ENCODE measurements around the gene NLRP11. TPM values are rescaled to one million over a fixed set of nuclear protein-coding genes. Genes with fewer than 3 reads are reported as not detected.

The NLRP11 gene
- total and polyA plus RNA-seq, 9 of the 15 experiments (the other 6 are each of a cell fraction or from before 2014, with no cell fraction given), result 0.07 to 0.29 (median 0.12) TPM; not detected in 1

DNA sequence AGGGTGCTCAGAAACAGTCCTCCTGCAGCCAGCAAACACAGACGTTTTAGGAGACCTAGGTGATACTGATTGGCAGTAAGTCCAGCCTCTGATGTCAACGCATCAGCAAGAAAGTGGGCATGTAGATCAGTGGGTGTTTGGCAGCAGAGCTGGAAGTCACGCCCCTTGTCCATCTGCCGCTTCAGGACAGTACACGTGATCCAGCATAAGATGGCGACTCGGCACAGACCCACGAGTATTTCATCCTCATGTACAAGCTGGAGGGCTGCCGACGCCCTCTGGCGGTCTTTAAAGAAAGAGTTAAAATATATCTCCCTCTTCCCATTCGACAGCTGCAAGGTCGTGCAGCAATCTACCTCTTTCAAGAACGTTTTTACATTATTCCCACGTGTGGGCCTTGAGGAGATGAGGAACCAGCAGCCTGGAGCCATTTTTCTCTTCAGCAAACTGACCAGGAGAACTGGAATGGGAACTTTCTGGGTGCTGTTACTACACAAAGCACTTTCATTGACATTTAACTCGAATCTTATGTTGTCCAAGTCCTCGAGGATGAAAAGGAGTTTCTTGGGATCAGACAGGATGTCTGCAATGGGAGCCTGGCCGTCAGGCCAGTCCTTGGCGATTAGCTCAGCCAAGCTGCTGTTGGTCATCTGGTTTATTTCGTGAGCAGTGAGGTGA is 22.3 kb downstream of the NLRP11 start (continued):
- no peak for TF ChIP-seq CHD1 (IDR thresholded peaks at IDR 0.05; ENCODE audit: low read length)
- TF ChIP-seq GTF2F1 (IDR thresholded peaks at IDR 0.05; ENCODE audit: low read depth, low read length), result no peak
- TF ChIP-seq ZZZ3 (IDR thresholded peaks at IDR 0.05), result no peak
- no peak for TF ChIP-seq MTA3 (IDR thresholded peaks at IDR 0.05; ENCODE audit: borderline replicate concordance)
- TF ChIP-seq, protein P1, sequence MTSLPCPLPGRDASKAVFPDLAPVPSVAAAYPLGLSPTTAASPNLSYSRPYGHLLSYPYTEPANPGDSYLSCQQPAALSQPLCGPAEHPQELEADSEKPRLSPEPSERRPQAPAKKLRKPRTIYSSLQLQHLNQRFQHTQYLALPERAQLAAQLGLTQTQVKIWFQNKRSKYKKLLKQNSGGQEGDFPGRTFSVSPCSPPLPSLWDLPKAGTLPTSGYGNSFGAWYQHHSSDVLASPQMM (CRISPR knock-in tag; IDR thresholded peaks at IDR 0.05), result no peak
- no peak for TF ChIP-seq XRCC3 (IDR thresholded peaks at IDR 0.05)
- TF ChIP-seq SNIP1 (IDR thresholded peaks at IDR 0.05; ENCODE audit: low read depth), result no peak
- TF ChIP-seq, protein P2, sequence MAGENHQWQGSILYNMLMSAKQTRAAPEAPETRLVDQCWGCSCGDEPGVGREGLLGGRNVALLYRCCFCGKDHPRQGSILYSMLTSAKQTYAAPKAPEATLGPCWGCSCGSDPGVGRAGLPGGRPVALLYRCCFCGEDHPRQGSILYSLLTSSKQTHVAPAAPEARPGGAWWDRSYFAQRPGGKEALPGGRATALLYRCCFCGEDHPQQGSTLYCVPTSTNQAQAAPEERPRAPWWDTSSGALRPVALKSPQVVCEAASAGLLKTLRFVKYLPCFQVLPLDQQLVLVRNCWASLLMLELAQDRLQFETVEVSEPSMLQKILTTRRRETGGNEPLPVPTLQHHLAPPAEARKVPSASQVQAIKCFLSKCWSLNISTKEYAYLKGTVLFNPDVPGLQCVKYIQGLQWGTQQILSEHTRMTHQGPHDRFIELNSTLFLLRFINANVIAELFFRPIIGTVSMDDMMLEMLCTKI (IDR thresholded peaks at IDR 0.05; ENCODE audit: partially characterized antibody), result no peak
- TF ChIP-seq ELF2 (CRISPR knock-in tag; IDR thresholded peaks at IDR 0.05), result no peak
- TF ChIP-seq, protein P3, sequence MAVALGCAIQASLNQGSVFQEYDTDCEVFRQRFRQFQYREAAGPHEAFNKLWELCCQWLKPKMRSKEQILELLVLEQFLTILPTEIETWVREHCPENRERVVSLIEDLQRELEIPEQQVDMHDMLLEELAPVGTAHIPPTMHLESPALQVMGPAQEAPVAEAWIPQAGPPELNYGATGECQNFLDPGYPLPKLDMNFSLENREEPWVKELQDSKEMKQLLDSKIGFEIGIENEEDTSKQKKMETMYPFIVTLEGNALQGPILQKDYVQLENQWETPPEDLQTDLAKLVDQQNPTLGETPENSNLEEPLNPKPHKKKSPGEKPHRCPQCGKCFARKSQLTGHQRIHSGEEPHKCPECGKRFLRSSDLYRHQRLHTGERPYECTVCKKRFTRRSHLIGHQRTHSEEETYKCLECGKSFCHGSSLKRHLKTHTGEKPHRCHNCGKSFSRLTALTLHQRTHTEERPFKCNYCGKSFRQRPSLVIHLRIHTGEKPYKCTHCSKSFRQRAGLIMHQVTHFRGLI (CRISPR knock-in tag; IDR thresholded peaks at IDR 0.05), result no peak
- no peak for TF ChIP-seq E2F3 (CRISPR knock-in tag; IDR thresholded peaks at IDR 0.05)
- TF ChIP-seq HMG20A (CRISPR knock-in tag; conservative IDR thresholded peaks at IDR 0.05), result no peak
- TF ChIP-seq SUPT5H (IDR thresholded peaks at IDR 0.05), result no peak
- TF ChIP-seq, protein P4, sequence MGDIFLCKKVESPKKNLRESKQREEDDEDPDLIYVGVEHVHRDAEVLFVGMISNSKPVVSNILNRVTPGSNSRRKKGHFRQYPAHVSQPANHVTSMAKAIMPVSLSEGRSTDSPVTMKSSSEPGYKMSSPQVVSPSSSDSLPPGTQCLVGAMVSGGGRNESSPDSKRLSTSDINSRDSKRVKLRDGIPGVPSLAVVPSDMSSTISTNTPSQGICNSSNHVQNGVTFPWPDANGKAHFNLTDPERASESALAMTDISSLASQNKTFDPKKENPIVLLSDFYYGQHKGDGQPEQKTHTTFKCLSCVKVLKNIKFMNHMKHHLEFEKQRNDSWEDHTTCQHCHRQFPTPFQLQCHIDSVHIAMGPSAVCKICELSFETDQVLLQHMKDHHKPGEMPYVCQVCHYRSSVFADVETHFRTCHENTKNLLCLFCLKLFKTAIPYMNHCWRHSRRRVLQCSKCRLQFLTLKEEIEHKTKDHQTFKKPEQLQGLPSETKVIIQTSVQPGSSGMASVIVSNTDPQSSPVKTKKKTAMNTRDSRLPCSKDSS (IDR thresholded peaks at IDR 0.05; ENCODE audit: low read depth, partially characterized antibody), result no peak
- TF ChIP-seq, protein P5, sequence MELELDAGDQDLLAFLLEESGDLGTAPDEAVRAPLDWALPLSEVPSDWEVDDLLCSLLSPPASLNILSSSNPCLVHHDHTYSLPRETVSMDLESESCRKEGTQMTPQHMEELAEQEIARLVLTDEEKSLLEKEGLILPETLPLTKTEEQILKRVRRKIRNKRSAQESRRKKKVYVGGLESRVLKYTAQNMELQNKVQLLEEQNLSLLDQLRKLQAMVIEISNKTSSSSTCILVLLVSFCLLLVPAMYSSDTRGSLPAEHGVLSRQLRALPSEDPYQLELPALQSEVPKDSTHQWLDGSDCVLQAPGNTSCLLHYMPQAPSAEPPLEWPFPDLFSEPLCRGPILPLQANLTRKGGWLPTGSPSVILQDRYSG (tag; conservative IDR thresholded peaks at IDR 0.05; ENCODE audit: low read depth), result no peak
- TF ChIP-seq ZNF584 (CRISPR knock-in tag; IDR thresholded peaks at IDR 0.05; ENCODE audit: low read depth), result no peak
- no peak for TF ChIP-seq DPF2 (IDR thresholded peaks at IDR 0.05)
- TF ChIP-seq, protein P6, sequence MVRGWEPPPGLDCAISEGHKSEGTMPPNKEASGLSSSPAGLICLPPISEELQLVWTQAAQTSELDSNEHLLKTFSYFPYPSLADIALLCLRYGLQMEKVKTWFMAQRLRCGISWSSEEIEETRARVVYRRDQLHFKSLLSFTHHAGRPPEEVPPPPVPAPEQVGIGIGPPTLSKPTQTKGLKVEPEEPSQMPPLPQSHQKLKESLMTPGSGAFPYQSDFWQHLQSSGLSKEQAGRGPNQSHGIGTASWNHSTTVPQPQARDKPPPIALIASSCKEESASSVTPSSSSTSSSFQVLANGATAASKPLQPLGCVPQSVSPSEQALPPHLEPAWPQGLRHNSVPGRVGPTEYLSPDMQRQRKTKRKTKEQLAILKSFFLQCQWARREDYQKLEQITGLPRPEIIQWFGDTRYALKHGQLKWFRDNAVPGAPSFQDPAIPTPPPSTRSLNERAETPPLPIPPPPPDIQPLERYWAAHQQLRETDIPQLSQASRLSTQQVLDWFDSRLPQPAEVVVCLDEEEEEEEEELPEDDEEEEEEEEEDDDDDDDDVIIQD (CRISPR knock-in tag; IDR thresholded peaks at IDR 0.05), result no peak
- no peak for TF ChIP-seq POU5F1 (IDR thresholded peaks at IDR 0.05; ENCODE audit: borderline replicate concordance, low read depth, low read length, partially characterized antibody)
- no peak for TF ChIP-seq ZNF444 (CRISPR knock-in tag; IDR thresholded peaks at IDR 0.05)
- TF ChIP-seq MBD2 (IDR thresholded peaks at IDR 0.05; ENCODE audit: borderline replicate concordance, low read depth), result no peak
- no peak for TF ChIP-seq GABPB2 (CRISPR knock-in tag; conservative IDR thresholded peaks at IDR 0.05)
- no peak for TF ChIP-seq ZNF24 (IDR thresholded peaks at IDR 0.05)
